ENCODE measurements around the gene TBCK.

The TBCK gene

DNA sequence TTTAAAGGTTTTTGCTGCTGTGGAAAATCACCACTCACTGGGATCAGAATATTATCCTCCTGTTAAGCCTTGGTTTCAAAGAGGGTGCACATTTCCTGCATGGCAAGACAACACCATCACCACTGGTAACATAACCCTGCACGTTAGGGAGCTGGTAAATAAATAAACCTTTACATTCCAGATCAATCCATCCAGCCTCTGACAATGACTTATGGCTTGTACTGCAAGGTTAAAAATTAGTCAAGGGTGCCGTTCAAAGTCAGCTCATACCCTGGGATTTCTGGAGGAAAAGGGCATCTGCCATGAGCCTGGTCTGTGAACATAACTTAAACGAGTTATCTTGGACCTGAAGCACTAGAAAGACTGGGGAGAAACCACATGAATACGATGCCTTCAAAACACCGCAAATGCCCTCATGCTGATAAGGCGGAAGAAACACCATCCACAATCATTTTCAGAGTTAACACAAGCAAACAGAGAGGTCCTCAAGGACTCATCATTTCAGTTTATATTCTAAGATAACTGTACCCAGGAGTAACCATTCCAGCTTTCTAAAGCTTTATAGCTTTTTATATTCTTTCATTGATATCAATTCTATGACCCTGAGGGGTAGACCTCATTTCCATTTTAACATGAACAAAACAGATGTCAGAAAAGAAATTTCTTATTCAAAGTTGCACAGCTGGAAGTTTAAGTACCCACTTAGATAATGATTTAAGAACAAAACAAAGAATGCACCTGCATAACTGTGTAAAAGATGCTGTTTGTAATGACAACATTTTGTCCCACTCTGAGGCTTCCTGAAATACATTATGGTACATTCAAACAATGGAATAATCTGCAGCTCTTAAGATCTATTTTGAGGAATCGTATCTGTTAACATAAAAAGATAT lies 317.6 kb downstream of the TBCK start:
- Histone ChIP-seq H3K9ac (ENCODE audit: low read length) (no peak overlapping the region), H3K36me3 (replicated peaks; ENCODE audit: insufficient read depth, low read length) (no peaks in the 10 kb centered on the region), H3K4me1 (ENCODE audit: low read length) (no peaks in the 10 kb centered on the region), H3K9me2 (replicated peaks; ENCODE audit: insufficient read depth, low read length) (no peaks in the 10 kb centered on the region), H3K79me2 (ENCODE audit: low read length) (no peaks in the 10 kb centered on the region), H3K4me2 (ENCODE audit: low read depth, low read length) (no peak overlapping the region), H3K4me3 (ENCODE audit: low read length) (no peak overlapping the region), H4K20me1 (ENCODE audit: insufficient read depth, low read length) (no peaks in the 10 kb centered on the region), H3K27ac (ENCODE audit: low read length) (no peak overlapping the region), H2AFZ (ENCODE audit: low read length) (no peak overlapping the region), H3K9me3 (replicated peaks; ENCODE audit: insufficient read depth, low read length) (no peaks in the 10 kb centered on the region), H3K27me3 (replicated peaks; ENCODE audit: insufficient read depth, low read length) (no peaks in the 10 kb centered on the region), H3F3A (ENCODE audit: insufficient read depth, low read length) (no peaks in the 10 kb centered on the region)
- TF ChIP-seq, protein P1, sequence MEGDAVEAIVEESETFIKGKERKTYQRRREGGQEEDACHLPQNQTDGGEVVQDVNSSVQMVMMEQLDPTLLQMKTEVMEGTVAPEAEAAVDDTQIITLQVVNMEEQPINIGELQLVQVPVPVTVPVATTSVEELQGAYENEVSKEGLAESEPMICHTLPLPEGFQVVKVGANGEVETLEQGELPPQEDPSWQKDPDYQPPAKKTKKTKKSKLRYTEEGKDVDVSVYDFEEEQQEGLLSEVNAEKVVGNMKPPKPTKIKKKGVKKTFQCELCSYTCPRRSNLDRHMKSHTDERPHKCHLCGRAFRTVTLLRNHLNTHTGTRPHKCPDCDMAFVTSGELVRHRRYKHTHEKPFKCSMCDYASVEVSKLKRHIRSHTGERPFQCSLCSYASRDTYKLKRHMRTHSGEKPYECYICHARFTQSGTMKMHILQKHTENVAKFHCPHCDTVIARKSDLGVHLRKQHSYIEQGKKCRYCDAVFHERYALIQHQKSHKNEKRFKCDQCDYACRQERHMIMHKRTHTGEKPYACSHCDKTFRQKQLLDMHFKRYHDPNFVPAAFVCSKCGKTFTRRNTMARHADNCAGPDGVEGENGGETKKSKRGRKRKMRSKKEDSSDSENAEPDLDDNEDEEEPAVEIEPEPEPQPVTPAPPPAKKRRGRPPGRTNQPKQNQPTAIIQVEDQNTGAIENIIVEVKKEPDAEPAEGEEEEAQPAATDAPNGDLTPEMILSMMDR (IDR thresholded peaks at IDR 0.05; ENCODE audit: low read length), result no peak
- TF ChIP-seq EZH2phosphoT487 (IDR thresholded peaks at IDR 0.05; ENCODE audit: low read length) (no peak), EZH2 (optimal IDR thresholded peaks at IDR 0.05; ENCODE audit: low read depth, low read length) (no peak)
- no peak for DNase-seq

DNA sequence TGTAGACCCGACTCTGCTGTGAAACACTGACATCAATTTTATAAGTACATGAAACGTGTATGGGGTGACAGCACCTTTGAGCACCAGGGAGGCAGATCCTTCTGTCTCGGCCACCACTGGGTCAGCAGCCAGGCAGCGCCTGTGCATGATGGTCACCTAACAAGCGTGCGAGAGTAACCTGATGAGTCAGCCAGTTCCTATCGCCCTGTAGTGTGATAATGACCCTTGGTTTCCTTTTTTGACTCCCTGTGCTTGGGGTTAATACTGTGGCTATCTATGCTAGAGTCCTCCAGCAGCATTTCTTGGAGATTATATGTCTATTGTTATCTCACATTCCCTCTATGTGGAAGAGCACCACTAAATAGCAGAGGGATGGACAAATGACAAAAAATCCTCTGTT lies 319.2 kb downstream of the TBCK start:
- no peaks in the 10 kb centered on the region for H3K4me1 ChIP-seq (ENCODE audit: low read length)
- DNase-seq, result no peak
- no peaks in the 10 kb centered on the region for H3K9me2 ChIP-seq (replicated peaks; ENCODE audit: insufficient read depth, low read length)
- H3F3A ChIP-seq (ENCODE audit: insufficient read depth, low read length), result no peaks in the 10 kb centered on the region
- no peak overlapping the region for H3K9ac ChIP-seq (ENCODE audit: low read length)
- no peaks in the 10 kb centered on the region for H3K27me3 ChIP-seq (replicated peaks; ENCODE audit: insufficient read depth, low read length)
- H3K79me2 ChIP-seq (ENCODE audit: low read length), result no peaks in the 10 kb centered on the region
- TF ChIP-seq EZH2 (optimal IDR thresholded peaks at IDR 0.05; ENCODE audit: low read depth, low read length) (no peak), EZH2phosphoT487 (IDR thresholded peaks at IDR 0.05; ENCODE audit: low read length) (no peak)
- TF ChIP-seq, protein P1 (IDR thresholded peaks at IDR 0.05; ENCODE audit: low read length), result no peak
- H4K20me1 ChIP-seq (ENCODE audit: insufficient read depth, low read length), result no peaks in the 10 kb centered on the region
- H3K27ac ChIP-seq (ENCODE audit: low read length), result no peak overlapping the region
- no peaks in the 10 kb centered on the region for H3K9me3 ChIP-seq (replicated peaks; ENCODE audit: insufficient read depth, low read length)
- no peak overlapping the region for H2AFZ ChIP-seq (ENCODE audit: low read length)
- no peak overlapping the region for H3K4me3 ChIP-seq (ENCODE audit: low read length)
- H3K4me2 ChIP-seq (ENCODE audit: low read depth, low read length), result no peak overlapping the region
- H3K36me3 ChIP-seq (replicated peaks; ENCODE audit: insufficient read depth, low read length), result no peaks in the 10 kb centered on the region

DNA sequence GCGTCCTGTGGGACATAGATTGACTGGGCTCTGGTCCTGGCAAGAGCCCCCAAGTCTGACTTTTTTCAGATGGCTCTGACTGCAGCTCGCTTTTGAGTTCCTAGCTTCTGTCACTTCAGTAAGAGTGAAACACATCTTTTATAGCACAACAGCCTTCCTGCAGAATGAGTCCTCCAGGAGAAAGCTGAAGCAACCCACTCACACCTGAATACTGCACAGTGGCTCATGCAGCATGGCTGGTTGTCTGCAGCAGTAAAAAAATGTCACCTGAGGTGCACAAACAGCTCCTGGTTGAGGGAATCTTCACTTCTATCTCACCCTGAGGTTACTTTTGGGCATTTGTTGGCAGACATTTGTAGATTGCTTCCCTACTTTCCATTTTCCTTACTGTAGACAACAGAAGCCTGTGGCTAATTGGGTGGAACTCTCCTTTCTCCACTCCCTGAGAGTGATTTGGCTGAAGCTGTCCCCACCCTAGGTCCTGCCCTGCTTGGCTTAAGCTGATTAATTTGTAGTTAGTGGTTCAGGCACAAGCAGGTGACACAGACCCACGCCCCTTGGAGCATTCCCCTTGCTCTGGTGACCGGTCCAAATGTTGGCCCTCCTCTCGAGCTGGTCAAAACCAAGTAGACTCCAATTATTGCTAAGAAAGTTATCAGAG lies 321.0 kb downstream of the TBCK start:
- Histone ChIP-seq H3K4me1 (ENCODE audit: low read length) (no peaks in the 10 kb centered on the region), H3K27ac (ENCODE audit: low read length) (no peak overlapping the region), H3F3A (ENCODE audit: insufficient read depth, low read length) (no peaks in the 10 kb centered on the region), H2AFZ (ENCODE audit: low read length) (no peak overlapping the region), H3K4me2 (ENCODE audit: low read depth, low read length) (no peak overlapping the region), H3K9me2 (replicated peaks; ENCODE audit: insufficient read depth, low read length) (no peaks in the 10 kb centered on the region), H3K27me3 (replicated peaks; ENCODE audit: insufficient read depth, low read length) (no peaks in the 10 kb centered on the region), H3K79me2 (ENCODE audit: low read length) (no peaks in the 10 kb centered on the region), H4K20me1 (ENCODE audit: insufficient read depth, low read length) (no peaks in the 10 kb centered on the region), H3K9ac (ENCODE audit: low read length) (no peak overlapping the region), H3K36me3 (replicated peaks; ENCODE audit: insufficient read depth, low read length) (no peaks in the 10 kb centered on the region), H3K9me3 (replicated peaks; ENCODE audit: insufficient read depth, low read length) (no peaks in the 10 kb centered on the region), H3K4me3 (ENCODE audit: low read length) (no peak overlapping the region)
- DNase-seq, result no peak
- TF ChIP-seq EZH2 (optimal IDR thresholded peaks at IDR 0.05; ENCODE audit: low read depth, low read length) (no peak), EZH2phosphoT487 (IDR thresholded peaks at IDR 0.05; ENCODE audit: low read length) (no peak)
- TF ChIP-seq, protein P1 (IDR thresholded peaks at IDR 0.05; ENCODE audit: low read length), result no peak

All from MM.1S (cell line).